ENCODE measurements around the gene UBE2E2.

DNA sequence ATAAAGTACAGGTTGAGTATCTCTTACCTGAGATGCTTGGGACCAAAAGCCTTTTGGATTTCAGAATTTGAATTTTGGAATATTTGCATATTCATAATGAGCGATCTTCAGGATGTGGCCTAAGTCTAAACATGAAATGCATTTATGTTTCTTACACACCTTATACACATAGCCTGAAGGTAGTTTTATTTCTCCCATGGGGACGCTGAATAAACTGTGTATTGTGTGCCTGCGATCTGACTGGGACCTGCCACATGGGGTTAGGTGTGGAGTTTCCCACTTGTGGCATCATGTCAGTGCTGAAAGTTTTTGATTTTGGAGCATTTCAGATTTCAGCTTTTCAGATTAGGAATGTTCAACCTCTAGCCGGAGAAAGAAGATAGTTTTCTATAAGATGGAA is 35.5 kb downstream of the UBE2E2 start:
- TF ChIP-seq POLR2AphosphoS5 (IDR thresholded peaks at IDR 0.05): no peak
- TF ChIP-seq, protein P1, sequence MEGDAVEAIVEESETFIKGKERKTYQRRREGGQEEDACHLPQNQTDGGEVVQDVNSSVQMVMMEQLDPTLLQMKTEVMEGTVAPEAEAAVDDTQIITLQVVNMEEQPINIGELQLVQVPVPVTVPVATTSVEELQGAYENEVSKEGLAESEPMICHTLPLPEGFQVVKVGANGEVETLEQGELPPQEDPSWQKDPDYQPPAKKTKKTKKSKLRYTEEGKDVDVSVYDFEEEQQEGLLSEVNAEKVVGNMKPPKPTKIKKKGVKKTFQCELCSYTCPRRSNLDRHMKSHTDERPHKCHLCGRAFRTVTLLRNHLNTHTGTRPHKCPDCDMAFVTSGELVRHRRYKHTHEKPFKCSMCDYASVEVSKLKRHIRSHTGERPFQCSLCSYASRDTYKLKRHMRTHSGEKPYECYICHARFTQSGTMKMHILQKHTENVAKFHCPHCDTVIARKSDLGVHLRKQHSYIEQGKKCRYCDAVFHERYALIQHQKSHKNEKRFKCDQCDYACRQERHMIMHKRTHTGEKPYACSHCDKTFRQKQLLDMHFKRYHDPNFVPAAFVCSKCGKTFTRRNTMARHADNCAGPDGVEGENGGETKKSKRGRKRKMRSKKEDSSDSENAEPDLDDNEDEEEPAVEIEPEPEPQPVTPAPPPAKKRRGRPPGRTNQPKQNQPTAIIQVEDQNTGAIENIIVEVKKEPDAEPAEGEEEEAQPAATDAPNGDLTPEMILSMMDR (IDR thresholded peaks at IDR 0.05): no peak

Measured in stomach (tissue), 4 donors.